NCI-H2029 treated with DMSO at 0.1 percent for 48 hours (cell line): ENCODE data around the gene LIMS2.

Source experiments
- DNase-seq: peaks from one replicate; lab custom pipeline; 2025; lab: John Stamatoyannopoulos, UW

The LIMS2 gene

DNA sequence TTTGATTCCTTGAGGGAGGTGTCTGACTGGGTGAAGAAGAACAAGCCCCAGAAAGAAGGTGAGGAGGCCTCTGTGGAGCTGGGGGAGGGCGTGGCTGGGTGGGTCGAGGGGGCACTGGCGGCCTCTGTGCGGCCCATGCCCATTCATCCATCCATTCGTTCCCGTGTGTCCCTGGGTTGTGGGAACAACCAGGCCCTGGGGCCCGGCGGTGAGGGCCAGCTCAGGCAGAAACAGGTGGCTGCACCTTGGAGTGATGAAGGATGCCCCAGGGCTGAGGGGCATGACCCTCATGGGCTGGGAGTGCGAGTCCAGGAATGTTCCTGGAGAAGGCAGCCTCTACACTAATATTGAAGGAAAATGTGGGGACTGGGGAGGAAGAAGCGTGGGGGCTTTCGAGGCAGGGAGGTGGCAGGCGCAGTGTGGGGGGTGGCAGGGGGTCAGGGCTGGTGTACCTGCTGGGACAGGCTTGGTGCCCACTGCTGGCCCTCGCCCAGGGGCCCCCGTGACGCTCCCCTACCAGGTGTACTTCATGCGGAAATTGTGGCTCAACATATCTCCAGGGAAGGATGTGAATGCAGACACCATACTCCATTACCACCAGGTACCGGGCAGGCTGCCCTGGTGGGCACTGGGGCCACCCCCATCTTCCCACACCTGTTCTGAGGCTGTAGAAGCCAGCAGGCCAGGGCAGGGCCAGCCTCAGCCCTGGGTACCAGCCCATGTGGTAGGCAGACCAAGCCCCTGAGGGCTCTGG lies 40.5 kb downstream of the LIMS2 start:
- no peak for DNase-seq

DNA sequence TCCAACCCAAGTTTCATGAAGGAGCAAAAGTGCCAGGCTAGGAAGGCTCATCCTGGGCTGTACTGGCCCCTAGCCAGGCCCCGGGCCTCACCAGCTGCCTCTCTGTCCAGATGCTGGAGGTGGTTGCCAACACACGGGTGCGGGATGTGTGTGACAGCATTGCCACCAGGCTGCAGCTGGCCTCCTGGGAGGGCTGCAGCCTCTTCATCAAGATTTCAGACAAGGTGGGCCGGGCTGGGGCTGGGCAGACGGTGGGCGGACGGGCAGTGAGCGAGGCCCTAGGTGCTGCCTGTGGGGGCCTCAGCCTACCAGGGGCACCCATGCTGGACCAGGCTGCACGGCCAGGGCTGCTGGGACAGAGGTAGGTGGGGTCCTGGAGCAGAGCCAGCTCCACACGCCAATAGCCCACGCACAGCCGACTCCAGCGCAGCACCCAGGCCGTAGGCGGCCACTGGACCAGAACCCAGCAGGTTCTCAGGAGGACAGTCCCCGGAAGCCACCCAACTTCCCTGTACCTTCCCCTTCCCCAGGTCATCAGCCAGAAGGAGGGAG lies 41.2 kb downstream of the LIMS2 start:
- DNase-seq: no peak

GRCh38 chr2:127633556-127634065 lies 41.7 kb downstream of the LIMS2 start:
- no peak for DNase-seq

DNA sequence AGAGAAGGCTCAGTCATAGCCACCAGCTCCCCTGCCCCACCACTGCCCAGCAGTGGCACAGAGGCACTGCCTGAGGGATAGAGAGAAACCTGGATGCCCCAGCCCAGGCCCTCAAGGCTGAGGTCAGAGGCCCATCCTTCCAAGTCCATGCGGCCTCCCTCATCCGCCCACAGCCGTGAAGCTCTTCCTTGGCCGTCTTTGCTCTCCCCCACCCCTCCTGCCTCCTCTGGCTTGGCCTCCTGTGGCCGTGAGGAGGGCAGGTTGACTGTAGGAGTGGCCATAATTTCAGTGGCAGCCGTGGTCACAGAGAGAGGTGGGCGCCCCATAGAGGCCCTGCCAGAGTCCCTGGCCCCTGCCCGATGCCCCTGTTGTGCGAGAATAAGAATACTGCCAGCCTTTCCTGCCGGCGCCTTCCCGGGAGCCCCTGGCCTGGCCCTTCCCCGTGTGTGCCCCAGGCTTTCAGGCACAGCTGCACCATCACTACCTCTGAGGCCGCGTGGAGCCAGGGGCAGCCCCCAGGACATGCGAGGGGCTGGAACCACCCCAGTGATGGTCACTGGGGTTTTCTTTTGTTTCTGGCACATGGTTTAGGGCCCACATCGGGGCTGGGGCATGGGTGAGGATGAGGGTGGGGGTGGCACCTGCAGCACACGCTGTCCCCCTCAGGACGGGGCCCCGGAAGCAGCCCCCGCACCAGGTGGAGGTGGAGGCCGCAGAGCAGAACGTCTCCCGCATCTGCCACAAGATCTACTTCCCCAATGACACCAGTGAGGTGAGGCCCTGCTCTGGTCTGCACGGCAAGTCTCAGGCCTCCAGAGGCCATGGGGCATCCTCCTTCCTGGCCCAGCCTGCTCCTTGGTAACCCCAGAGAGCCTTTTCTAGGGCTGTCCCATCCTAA lies 42.5 kb downstream of the LIMS2 start:
- DNase-seq: no peak

DNA sequence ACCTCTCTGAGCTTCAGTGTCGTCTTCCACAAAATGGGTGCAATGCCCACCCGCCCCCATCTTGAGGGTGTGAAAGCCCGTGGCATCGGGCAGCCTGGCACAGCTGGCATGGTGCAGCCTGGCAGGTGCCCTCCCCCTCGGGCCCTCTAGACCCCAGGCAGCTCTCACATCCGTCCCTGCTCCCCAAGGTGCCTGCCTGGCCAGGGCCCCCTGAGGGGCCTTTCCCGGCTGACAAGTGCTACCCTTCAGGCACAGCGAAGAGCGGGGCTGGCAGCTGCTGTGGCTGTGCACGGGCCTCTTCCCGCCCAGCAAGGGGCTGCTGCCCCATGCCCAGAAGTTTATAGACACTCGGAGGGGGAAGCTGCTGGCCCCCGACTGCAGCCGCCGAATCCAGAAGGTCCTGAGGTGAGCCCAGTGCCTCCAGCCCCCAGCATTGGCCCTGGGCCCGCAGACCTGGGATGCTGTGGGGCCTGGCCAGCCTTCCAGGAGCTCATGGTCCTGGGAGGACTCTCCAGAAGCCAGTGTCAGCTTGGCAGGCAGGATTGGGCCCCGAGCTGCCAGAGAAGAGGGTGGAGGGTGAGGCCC lies 43.2 kb downstream of the LIMS2 start:
- no peak for DNase-seq

GRCh38 chr2:127631541-127631996 lies 43.8 kb downstream of the LIMS2 start:
- DNase-seq: no peak

GRCh38 chr2:127630864-127631540 lies 44.3 kb downstream of the LIMS2 start:
- DNase-seq: no peak

DNA sequence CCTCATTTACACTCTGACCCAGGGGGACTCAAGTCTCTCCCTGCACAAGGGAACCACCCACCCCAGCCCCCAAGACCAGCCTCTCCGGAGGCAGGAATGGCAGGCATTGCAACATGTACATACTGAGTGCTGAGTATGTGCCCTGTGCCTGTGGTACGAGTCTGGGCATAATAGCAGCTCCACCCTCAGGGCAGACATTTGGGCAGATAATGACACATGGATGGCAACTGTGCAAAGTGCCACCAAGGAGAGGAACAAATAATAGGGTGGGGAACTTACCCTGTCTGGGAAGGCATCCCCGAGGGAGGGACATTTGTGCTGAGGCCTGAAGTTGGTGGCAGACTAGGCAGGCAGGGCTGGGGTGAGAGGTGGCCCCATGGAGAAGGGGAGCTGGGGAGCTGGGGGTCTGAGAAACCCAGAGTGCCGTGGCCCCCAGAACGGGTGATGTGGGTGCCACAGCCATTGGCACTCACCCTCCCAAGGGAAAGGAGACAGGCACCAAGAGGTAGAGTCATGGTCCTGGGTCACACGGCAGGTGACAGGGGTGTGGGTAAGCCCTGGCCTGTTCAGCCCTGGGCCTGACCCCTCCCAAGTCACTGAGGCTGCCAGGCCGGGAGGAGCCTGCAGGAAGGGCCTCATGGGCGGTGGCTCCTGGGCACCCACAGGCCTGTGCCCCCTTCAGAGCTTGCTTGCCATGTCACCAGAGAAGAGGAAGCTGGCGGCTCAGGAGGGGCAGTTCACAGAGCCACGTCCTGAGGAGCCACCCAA lies 45.0 kb downstream of the LIMS2 start:
- no peak for DNase-seq

DNA sequence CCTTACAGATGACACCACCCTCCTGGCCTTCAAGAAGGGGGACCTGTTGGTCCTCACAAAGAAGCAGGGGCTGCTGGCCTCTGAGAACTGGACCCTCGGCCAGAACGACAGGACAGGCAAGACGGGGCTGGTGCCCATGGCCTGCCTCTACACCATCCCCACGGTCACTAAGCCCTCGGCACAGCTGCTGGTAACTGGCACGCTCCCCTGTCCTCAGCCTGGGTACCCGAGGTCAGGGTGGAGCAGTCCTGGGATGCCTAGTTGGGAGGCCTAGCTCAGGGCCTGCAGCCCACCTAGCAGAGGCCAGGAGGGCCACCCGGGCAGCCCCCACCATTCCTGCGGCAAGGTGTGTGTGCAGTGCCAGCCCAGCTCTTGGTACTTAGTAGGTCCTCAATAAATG lies 45.7 kb downstream of the LIMS2 start:
- no peak for DNase-seq

DNA sequence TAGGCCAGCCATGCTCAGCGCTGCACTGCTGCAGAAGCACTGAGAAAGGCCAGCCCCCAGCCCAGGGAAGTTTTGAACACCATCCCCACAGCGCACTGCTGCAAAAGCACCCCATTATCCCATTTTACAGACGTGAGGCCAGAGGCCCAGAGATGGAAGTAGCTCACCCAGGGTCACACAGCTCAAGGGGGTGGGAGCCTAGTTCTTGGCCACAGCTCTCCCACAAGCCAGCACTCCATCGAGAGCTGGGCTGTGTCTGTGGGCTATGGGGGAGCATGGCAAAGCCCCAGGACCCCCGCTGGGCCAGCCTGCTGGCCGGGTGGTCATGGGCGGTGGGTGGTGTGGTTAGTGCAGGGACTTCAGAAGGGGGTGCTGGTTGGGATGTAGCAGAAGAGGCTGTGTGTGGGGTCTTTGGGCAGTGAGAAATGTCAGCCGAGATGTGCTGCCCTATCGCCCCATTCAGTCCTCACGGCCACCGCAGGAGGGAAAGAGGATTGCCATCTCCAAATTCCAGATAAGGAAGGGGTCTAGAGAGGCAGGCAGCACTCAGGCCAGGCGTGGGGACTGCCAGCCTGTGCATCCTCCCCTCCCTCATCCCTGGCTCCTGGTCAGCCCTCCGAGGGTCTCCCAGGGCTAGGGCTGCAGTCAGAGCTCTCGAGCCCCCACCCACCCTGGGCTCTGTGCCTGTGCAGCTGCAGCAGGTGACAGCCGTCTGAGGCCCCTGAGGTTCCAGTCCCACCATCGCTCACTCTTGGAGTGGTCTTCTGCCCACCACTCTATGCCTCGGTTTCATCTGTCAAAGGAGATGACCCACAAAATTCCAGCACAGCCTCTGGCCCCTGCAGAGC lies 46.3 kb downstream of the LIMS2 start:
- DNase-seq: no peak

GRCh38 chr2:127627740-127628571 lies 47.4 kb downstream of the LIMS2 start:
- no peak for DNase-seq

DNA sequence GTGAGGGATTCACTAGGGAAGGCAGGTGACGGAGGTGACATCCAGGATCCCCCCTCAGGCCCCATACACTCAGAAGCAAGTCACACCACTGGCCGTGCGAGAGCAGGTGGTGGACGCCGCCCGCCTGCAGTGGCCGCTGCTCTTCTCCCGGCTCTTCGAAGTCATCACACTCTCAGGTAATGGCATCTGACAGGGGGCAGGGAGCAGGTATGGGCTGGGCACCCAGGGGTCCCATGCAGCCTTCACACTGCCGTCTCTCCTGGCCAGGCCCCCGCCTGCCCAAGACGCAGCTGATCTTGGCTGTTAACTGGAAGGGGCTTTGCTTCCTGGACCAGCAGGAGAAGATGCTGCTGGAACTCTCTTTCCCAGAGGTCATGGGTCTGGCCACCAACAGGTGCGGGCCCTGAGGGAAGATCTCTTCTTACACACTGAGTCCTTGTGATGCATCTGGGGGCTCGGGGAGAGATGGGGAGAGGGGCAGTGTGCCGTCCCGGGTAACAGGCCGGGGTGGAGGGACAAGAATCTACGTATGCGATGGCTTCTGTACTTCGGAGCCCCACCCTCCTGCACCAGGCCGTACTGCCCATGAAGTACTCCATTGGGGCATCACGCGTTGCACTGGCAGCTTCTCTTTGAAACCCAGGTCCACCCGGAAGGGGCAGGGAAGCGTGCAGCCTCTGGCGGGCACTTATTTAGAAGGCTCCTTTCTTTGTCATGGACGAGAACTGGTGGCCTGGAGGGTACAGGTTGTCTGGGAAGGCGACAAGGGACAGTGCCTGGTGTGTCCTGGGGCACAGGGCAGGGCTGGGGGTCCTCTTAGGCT lies 48.2 kb downstream of the LIMS2 start:
- no peak for DNase-seq

- no peak for DNase-seq
These were observed 49.2 kb downstream of the LIMS2 start for GRCh38 chr2:127626175-127626574.

DNA sequence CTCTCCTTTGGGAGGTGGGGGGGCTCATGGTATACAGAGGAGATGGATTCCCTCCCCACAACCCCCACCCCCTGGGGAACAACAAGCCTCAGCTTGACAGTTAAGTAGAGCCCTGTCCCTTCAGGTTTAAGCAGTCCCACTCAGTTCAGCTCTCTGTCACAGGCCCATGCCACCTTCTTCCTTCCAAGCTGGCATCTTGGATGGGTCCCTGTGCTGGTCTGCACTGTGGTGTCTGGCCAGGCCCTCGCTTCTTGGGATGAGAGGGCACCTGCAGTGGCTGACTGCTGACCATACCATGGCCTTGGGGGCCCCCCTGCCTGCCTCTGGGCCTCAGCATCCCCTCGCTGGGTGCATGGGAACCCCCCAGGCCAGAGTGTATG lies 49.8 kb downstream of the LIMS2 start:
- DNase-seq: no peak

DNA sequence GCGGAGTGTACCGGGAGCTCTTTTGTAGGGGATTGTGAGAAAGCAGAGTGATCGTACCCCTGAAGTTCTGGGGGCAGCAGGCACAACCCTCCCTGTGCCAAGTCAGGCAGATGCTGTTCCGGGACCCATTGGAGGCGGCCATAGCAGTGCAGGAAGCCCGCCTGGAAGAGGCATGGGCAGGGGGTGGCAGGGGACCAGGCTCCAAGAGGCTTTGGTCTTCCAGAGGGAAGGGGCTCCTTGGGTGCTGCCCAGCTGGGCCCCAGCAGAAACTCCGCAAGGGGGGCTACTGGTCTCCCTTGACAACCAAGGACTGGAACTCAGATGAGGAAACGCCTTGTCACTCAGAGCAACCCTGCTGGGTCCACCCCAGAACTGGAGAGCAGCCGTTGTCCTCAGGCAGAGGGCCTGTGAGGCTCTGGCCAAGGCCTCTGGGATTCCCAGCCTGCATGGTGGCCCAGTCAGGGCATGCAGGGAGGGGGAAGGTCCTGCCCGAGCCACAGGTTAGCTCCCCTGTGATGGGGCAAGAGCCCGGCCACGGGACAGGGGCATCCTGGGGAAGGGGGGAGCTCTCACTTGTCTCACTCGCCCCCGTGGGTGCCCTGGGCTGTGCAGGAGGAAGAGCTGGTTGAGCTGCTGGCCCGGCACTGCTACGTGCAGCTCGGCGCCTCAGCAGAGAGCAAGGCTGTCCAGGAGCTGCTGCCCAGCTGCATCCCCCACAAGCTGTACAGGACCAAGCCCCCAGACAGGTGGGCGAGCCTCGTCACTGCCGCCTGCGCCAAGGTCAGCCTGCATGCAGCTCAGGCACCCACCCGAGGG lies 50.4 kb downstream of the LIMS2 start:
- DNase-seq: no peak

DNA sequence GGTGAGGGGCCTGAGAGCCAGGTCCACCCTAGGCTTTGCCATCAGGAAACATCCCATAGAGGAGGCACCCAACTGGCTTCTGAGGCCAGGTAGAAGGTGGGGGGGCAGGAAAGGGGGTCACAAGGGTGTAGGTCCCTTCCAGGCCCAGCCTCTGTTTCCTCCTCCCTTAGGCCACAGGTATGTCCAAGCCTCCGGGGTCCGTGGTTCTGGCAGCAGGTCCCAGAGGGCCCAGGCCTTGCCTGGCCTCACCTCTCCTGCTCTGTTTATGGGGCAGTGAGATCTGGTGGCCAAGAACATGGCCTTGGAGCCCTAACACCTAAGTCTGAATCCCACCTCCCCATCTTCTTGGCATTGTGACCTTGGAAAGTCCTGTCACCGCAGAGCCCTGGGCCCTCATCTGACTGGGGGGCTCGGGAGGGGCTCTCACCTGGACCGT lies 51.0 kb downstream of the LIMS2 start:
- no peak for DNase-seq
